Endometrial microvascular endothelial cells (primary cell): ENCODE data around the gene CACNA1C. TPM values are rescaled to one million over a fixed set of nuclear protein-coding genes. Genes with fewer than 3 reads are reported as not detected.

Experiments used
- in situ Hi-C: cut with HindIII; loops from 2 replicates; pipeline ENCODE4 v1.10.0; 2017; ENCODE audit warnings: low sequenced_read_pairs, low pct_unique_long_range_greater_than_20kb; ENCODE audit errors: inconsistent ontology term
- total RNA-seq: library from RNA; depleted of rRNA; stranded (reverse); fragments of >200 nt; gene quantifications from one replicate; pipeline ENCODE4 v1.2.3, GENCODE V29; 2015; ENCODE audit errors: inconsistent ontology term

Gene CACNA1C
- total RNA-seq, 1 donor from 2014 or later = not detected

DNA sequence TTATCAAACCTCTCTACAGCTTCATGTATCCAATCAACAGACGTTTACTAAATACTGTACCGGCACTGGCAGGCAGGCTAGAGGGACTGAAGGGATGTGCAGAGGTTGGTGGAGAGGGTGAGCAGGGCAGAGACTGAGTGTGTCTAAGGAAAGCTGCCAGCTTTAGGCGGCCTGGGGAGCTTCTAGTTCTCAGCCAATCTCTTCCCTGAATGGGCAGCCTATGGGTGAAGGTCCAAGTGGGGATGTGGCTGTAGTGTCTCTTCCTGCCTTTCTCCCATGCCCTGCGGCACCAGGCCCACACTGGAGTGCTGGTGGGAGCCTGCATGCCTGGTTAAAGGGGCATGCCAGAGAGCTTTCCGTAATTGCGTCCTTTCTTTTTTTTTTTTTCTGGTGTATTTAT, 239.8 kb downstream of the CACNA1C start:
- in situ Hi-C loops = no loop called here

- in situ Hi-C loops = no loop called here
Observed at GRCh38 chr12:2294651-2295475, 242.1 kb downstream of the CACNA1C start.

DNA sequence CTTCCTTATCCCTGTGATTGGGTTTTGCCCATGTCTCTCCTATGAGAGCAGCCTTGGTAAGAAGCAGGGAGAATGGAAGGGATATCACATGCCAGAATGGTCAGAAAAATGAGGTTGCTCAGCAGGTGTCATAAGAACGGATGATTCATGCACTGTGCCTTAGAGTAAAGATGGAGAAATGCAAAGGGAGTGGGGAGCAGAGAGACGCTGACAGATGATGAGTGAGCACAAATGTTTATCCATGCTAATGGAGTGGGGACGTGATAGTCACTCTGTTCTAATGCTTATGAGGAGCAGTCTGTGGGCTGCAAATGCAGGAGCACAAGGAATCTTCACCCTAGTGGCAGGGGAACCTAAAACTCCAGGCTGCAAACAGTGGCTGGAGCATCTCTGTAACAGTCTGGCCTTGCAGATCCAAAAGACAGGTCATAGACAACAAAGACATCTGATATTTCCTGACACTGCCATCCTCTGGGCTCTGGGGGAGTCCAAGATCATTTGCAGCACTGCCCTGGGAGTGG, 243.2 kb downstream of the CACNA1C start:
- in situ Hi-C loops = no loop called here

GRCh38 chr12:2297004-2297403, 244.2 kb downstream of the CACNA1C start:
- in situ Hi-C loops = no loop called here

- in situ Hi-C loops = no loop called here
Observed at GRCh38 chr12:2297658-2298057, 244.9 kb downstream of the CACNA1C start.

DNA sequence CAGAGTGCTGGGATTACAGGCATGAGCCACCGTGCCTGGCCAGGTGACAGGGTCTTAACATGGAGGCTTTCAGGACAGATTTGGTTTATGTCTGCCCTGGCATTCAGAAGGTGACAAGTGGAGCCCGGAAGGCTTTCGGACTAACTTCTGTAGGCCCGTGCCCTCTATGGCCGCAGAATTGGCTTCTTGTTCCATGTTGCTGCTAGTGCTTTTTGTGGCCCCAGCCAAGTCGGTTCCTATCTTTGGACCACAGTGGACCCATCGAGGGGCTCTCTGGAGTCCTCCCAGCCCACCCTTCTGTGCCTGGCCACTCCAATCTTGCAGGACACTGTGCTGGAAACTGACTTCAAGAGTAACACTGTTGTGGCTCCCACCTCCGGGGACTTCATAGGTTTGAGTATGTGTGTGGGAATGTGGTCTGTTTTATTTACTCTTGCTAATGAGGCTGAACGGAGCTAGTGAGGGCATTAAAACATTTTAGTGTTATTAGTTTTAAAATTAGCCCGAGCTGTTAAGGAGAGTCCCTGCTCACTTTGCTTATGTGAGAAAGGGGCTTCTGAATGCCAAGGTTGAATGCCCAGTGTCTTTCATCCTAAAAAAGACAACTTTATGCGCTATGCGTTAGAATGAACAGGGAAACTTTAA, 245.9 kb downstream of the CACNA1C start:
- in situ Hi-C loops = no loop called here

- in situ Hi-C loops = no loop called here
Observed at GRCh38 chr12:2299206-2299605, 246.4 kb downstream of the CACNA1C start.

DNA sequence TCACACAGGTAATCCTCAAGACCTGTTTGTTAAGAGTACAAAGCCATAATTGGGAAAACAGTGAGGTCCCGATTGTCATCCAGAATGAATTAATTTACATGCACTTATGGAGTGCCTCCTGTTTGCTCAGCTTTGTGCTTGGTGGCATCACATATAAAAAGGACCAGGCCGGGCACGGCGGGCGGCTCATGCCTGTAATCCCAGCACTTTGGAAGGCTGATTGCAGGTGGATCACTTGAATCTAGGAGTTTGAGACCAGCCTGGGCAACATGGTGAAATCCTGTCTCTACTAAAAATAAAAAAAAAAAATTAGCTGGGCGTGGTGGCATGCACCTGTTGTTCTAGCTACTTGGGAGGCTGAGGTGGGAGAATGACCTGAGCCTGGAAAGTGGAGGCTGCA, 247.4 kb downstream of the CACNA1C start:
- in situ Hi-C loops = no loop called here

- in situ Hi-C loops = no loop called here
Observed at GRCh38 chr12:2300886-2301285, 248.1 kb downstream of the CACNA1C start.

- in situ Hi-C loops = no loop called here
Observed at GRCh38 chr12:2301531-2302461, 249.0 kb downstream of the CACNA1C start.

- in situ Hi-C loops = no loop called here
Observed at GRCh38 chr12:2302711-2303580, 250.2 kb downstream of the CACNA1C start.

DNA sequence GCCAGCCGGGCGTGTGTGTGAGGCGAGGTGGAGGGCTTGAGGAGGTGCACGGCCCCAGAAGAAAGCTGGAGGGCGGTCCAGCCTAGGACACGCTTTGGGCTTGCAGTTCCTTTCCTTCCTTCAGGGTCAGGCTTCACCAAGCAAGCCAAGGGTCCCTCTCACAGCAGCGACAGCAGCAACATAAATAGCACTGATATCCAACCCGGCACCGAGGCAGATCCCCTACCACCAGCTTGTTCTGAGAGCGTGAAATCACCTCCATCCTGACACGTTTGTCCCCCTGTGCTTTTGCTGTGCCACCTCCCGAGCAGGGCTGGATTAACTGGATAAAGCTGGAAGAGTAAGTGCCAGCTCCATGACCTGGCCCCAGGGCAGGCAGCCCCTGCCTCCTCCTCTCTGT, 251.4 kb downstream of the CACNA1C start:
- in situ Hi-C loops = no loop called here

- in situ Hi-C loops = no loop called here
Observed at GRCh38 chr12:2306012-2306411, 253.2 kb downstream of the CACNA1C start.

GRCh38 chr12:2306735-2307134, 253.9 kb downstream of the CACNA1C start:
- in situ Hi-C loops = no loop called here

DNA sequence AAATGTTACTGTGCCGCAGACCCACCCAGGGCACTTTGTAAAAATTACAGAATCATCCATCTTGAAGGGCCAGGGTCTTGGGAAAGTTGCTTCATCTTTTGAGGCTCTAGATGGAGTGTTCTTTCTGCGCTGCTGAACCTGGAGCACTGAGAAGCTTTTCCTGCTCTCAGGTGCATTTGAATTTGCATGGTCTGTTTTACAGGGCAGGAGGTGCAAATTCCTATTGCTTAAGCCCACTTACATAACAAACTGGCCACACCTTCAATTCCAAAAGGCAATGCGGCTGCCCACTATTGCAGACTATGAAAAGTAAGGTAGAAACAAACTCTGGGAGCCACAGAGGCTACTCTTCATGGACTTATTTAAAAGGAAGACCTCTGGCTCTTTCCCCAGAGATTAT, 254.8 kb downstream of the CACNA1C start:
- in situ Hi-C loops = no loop called here

- in situ Hi-C loops = no loop called here
Observed at GRCh38 chr12:2309647-2310046, 256.9 kb downstream of the CACNA1C start.

GRCh38 chr12:2311020-2311778, 258.4 kb downstream of the CACNA1C start:
- in situ Hi-C loops = no loop called here

- in situ Hi-C loops = no loop called here
Observed at GRCh38 chr12:2312175-2312574, 259.4 kb downstream of the CACNA1C start.
